ENCODE results near the gene LRRC28.

Gene LRRC28

DNA sequence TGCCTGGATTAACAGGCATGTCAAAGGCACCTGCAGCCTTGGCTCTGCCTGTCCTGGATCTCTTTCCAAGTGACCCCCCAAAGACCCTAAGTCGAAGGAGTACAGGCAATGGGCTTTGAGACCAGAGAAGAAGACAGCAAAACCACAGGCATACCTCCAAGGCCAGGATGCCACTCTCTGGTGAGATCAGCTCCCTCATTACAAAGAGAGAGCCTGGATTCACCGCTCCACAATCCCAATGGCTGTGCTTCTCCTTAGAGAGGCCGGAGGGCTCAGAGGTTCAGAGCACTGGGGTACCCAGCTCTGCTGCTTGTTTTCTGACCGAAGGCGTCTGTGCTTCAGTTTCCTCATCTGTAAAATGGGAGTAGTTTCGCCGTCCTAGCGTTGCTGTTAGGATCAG, 160.0 kb downstream of the LRRC28 start:
- H3K27me3 ChIP-seq (replicated peaks; ENCODE audit: control insufficient read depth, insufficient read depth, low read length), result no peaks in the 10 kb centered on the region
- DNase-seq (ENCODE audit: extremely low read depth, insufficient read length), result no peak
- TF ChIP-seq, protein P1, sequence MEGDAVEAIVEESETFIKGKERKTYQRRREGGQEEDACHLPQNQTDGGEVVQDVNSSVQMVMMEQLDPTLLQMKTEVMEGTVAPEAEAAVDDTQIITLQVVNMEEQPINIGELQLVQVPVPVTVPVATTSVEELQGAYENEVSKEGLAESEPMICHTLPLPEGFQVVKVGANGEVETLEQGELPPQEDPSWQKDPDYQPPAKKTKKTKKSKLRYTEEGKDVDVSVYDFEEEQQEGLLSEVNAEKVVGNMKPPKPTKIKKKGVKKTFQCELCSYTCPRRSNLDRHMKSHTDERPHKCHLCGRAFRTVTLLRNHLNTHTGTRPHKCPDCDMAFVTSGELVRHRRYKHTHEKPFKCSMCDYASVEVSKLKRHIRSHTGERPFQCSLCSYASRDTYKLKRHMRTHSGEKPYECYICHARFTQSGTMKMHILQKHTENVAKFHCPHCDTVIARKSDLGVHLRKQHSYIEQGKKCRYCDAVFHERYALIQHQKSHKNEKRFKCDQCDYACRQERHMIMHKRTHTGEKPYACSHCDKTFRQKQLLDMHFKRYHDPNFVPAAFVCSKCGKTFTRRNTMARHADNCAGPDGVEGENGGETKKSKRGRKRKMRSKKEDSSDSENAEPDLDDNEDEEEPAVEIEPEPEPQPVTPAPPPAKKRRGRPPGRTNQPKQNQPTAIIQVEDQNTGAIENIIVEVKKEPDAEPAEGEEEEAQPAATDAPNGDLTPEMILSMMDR (IDR thresholded peaks at IDR 0.05; ENCODE audit: insufficient read depth, low read length, poor library complexity, severe bottlenecking), result no peak

GRCh38 chr15:99412082-99412481, 160.8 kb downstream of the LRRC28 start:
- TF ChIP-seq, protein P1 (IDR thresholded peaks at IDR 0.05; ENCODE audit: insufficient read depth, low read length, poor library complexity, severe bottlenecking), result no peak
- Histone ChIP-seq H3K27me3 (replicated peaks; ENCODE audit: control insufficient read depth, insufficient read depth, low read length) (no peaks in the 10 kb centered on the region), H3K4me3 (replicated peaks; ENCODE audit: low read depth, low read length) (no peak overlapping the region), H3K36me3 (ENCODE audit: control insufficient read depth, insufficient read depth, low read length) (no peaks in the 10 kb centered on the region)
- no peak for DNase-seq (ENCODE audit: extremely low read depth, insufficient read length)

More for the DNA sequence above, 160.0 kb downstream of the LRRC28 start:
- H3K4me3 ChIP-seq (replicated peaks; ENCODE audit: low read depth, low read length), result no peak overlapping the region
- no peaks in the 10 kb centered on the region for H3K36me3 ChIP-seq (ENCODE audit: control insufficient read depth, insufficient read depth, low read length)

- no peak for DNase-seq (ENCODE audit: extremely low read depth, insufficient read length)
- TF ChIP-seq, protein P1 (IDR thresholded peaks at IDR 0.05; ENCODE audit: insufficient read depth, low read length, poor library complexity, severe bottlenecking), result no peak
Measured at GRCh38 chr15:99412626-99413025, 161.3 kb downstream of the LRRC28 start.

GRCh38 chr15:99413955-99414754, 162.9 kb downstream of the LRRC28 start:
- no peaks in the 10 kb centered on the region for H3K27me3 ChIP-seq (replicated peaks; ENCODE audit: control insufficient read depth, insufficient read depth, low read length)
- TF ChIP-seq, protein P1 (IDR thresholded peaks at IDR 0.05; ENCODE audit: insufficient read depth, low read length, poor library complexity, severe bottlenecking), result no peak
- no peaks in the 10 kb centered on the region for H3K36me3 ChIP-seq (ENCODE audit: control insufficient read depth, insufficient read depth, low read length)
- H3K4me3 ChIP-seq (replicated peaks; ENCODE audit: low read depth, low read length), result no peak overlapping the region
- no peak for DNase-seq (ENCODE audit: extremely low read depth, insufficient read length)

More at GRCh38 chr15:99412626-99413025, 161.3 kb downstream of the LRRC28 start:
- Histone ChIP-seq H3K36me3 (ENCODE audit: control insufficient read depth, insufficient read depth, low read length) (no peaks in the 10 kb centered on the region), H3K27me3 (replicated peaks; ENCODE audit: control insufficient read depth, insufficient read depth, low read length) (no peaks in the 10 kb centered on the region), H3K4me3 (replicated peaks; ENCODE audit: low read depth, low read length) (no peak overlapping the region)

DNA sequence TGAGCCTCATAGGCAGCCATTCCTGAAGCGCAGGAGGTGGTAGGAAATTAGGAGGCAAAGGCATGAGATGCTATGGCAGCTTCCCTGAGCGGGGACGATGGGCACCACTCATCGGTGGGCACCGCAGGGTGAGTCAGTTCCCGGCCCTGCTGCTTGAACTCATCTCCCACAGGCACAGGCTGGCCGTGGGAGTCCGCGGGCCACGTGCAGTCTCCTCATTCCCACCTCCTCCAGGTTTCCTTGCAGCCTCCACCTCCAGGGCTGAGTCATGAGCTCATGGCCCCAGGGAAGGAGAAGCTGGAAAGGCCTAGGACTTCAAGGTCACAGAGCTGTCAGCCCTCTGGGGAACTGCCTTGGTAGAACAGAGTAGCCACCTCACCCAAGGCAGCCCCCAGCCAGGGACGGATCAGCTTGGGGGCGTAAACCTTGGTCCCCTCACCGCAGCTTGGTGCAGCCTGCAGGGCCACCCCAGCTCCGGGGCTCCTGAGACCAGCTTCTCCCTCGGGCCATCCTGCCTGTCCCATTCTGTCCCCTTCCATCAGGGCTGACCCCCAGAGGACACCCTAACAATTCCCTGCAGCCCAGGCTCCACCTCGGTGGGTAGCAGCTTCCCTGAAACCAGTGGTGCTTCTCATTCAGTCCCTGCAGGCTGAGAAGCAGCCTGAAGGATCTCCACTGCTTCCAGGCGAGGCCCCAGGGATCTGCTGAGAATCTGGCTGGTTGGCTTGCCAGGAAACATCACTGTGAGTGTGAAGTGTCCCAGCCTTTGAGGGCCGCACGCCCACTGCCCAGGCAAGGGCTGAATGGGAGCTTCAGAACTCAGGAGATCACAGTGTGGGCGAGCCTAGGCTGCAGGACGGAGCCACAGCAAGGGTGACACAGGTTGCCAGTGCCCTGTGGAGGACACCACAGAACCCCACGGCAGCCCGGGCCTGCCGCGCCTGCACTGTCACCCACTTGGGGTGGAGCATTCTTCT, 163.8 kb downstream of the LRRC28 start:
- H3K36me3 ChIP-seq (ENCODE audit: control insufficient read depth, insufficient read depth, low read length), result no peaks in the 10 kb centered on the region
- no peaks in the 10 kb centered on the region for H3K27me3 ChIP-seq (replicated peaks; ENCODE audit: control insufficient read depth, insufficient read depth, low read length)
- TF ChIP-seq, protein P1 (IDR thresholded peaks at IDR 0.05; ENCODE audit: insufficient read depth, low read length, poor library complexity, severe bottlenecking), result no peak
- H3K4me3 ChIP-seq (replicated peaks; ENCODE audit: low read depth, low read length), result no peak overlapping the region
- DNase-seq (ENCODE audit: extremely low read depth, insufficient read length), result no peak

All from GM06990 (cell line).